Prostate gland (tissue), 2 donors: ENCODE data around the gene MCC.

Source experiments
- POLR2A ChIP-seq: fragments of 450-650 bp; IDR thresholded peaks from one replicate; pipeline ENCODE4 v1.6.1; 2016; ENCODE audit warnings: antibody characterized with exemption, mild to moderate bottlenecking
- TF ChIP-seq, protein P1 (sequence below), 4 experiments: fragments of 200-600 bp in 2 of 4; fragments of 450-650 bp in 2 of 4; sonication (generic) in 2 of 4; IDR thresholded peaks; 1 replicate in 3 of 4; 2 replicates in 1 of 4; pipeline ENCODE4 v1.5.1; 2016 to 2019; ENCODE audit warnings: antibody characterized with exemption in 4 of 4, mild to moderate bottlenecking in 2 of 4, moderate library complexity in 2 of 4

DNA sequence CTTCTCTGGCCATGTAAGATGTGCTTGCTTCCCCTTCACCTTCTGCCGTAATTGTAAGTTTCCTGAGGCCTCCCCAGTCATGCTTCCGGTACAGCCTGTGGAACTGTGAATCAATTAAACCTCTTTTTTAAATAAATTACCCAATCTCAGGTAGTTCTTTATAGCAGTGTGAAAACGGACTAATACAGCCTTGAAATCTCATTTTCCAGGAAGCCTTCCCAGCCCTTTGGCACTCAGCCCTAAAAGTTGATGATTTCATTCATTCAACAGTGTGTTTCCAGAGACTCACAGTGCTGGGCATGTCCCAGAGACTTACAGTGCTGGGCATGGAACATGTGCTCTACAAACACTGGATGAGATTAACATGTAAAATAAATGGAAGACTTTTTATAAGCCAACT, 375.8 kb downstream of the MCC start:
- TF ChIP-seq, protein P1, sequence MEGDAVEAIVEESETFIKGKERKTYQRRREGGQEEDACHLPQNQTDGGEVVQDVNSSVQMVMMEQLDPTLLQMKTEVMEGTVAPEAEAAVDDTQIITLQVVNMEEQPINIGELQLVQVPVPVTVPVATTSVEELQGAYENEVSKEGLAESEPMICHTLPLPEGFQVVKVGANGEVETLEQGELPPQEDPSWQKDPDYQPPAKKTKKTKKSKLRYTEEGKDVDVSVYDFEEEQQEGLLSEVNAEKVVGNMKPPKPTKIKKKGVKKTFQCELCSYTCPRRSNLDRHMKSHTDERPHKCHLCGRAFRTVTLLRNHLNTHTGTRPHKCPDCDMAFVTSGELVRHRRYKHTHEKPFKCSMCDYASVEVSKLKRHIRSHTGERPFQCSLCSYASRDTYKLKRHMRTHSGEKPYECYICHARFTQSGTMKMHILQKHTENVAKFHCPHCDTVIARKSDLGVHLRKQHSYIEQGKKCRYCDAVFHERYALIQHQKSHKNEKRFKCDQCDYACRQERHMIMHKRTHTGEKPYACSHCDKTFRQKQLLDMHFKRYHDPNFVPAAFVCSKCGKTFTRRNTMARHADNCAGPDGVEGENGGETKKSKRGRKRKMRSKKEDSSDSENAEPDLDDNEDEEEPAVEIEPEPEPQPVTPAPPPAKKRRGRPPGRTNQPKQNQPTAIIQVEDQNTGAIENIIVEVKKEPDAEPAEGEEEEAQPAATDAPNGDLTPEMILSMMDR (IDR thresholded peaks at IDR 0.05), result no peak
- TF ChIP-seq POLR2A, result no peak
